MM.1S (cell line): ENCODE results near the gene SGPL1.

Experiments
- DNase-seq: peaks from one replicate; pipeline ENCODE4 v3.0.0-alpha.2; 2015
- H2AFZ ChIP-seq: fragments of 300-600 bp; sonication (generic); 2 replicates; pipeline ENCODE4 v1.6.0; 2016; ENCODE audit warnings: antibody characterized with exemption, low read length
- H3F3A ChIP-seq: fragments of 300-600 bp; sonication (generic); 2 replicates; pipeline ENCODE4 v1.6.1; 2016; ENCODE audit warnings: mild to moderate bottlenecking, antibody characterized with exemption, low read length, moderate library complexity, mixed read lengths; ENCODE audit not compliant: insufficient read depth
- H3K27ac ChIP-seq: fragments of 300-600 bp; sonication (generic); 2 replicates; pipeline ENCODE4 v1.5.1; 2016; ENCODE audit warnings: mild to moderate bottlenecking, low read length
- H3K27me3 ChIP-seq: fragments of 300-600 bp; sonication (generic); replicated peaks from 2 replicates; pipeline ENCODE4 v1.6.0; 2016; ENCODE audit warnings: low read length; ENCODE audit not compliant: insufficient read depth
- H3K36me3 ChIP-seq: fragments of 300-600 bp; sonication (generic); replicated peaks from 2 replicates; pipeline ENCODE4 v1.6.1; 2016; ENCODE audit warnings: mild to moderate bottlenecking, low read length, mixed read lengths; ENCODE audit not compliant: insufficient read depth
- H3K4me1 ChIP-seq: fragments of 300-600 bp; sonication (generic); 2 replicates; pipeline ENCODE4 v1.6.1; 2016; ENCODE audit warnings: low read length, mixed read lengths
- H3K4me2 ChIP-seq: fragments of 300-600 bp; sonication (generic); 2 replicates; pipeline ENCODE4 v1.6.0; 2016; ENCODE audit warnings: low read depth, low read length
- H3K4me3 ChIP-seq: fragments of 300-600 bp; sonication (generic); 2 replicates; pipeline ENCODE4 v1.5.1; 2016; ENCODE audit warnings: low read length, mixed read lengths
- H3K79me2 ChIP-seq: fragments of 300-600 bp; sonication (generic); 2 replicates; pipeline ENCODE4 v1.6.1; 2016; ENCODE audit warnings: mixed run types, low read length, mixed read lengths
- H3K9ac ChIP-seq: fragments of 300-600 bp; sonication (generic); 2 replicates; pipeline ENCODE4 v1.6.1; 2016; ENCODE audit warnings: low read length, mixed read lengths
- H3K9me2 ChIP-seq: fragments of 300-600 bp; sonication (generic); replicated peaks from 2 replicates; pipeline ENCODE4 v1.6.1; 2016; ENCODE audit warnings: mild to moderate bottlenecking, low read length, mixed read lengths; ENCODE audit not compliant: insufficient read depth
- H3K9me3 ChIP-seq: fragments of 300-600 bp; sonication (generic); replicated peaks from 2 replicates; pipeline ENCODE4 v1.6.1; 2016; ENCODE audit warnings: mild to moderate bottlenecking, low read length, mixed read lengths; ENCODE audit not compliant: insufficient read depth
- H4K20me1 ChIP-seq: fragments of 300-600 bp; sonication (generic); 2 replicates; pipeline ENCODE4 v1.6.1; 2016; ENCODE audit warnings: mild to moderate bottlenecking, low read length, moderate library complexity, mixed read lengths; ENCODE audit not compliant: insufficient read depth
- CTCF ChIP-seq: fragments of 300-600 bp; sonication (generic); IDR thresholded peaks from 2 replicates; pipeline ENCODE4 v1.5.1; 2016; ENCODE audit warnings: antibody characterized with exemption, low read length, mixed read lengths
- EZH2 ChIP-seq: fragments of 300-600 bp; sonication (generic); optimal IDR thresholded peaks from 2 replicates; pipeline ENCODE3; 2017; ENCODE audit warnings: low read depth, mild to moderate bottlenecking, antibody characterized with exemption, low read length, mixed read lengths
- EZH2phosphoT487 ChIP-seq: fragments of 300-600 bp; sonication (generic); IDR thresholded peaks from 2 replicates; pipeline ENCODE4 v1.6.1; 2018; ENCODE audit warnings: antibody characterized with exemption, low read length

The SGPL1 gene

GRCh38 chr10:70801854-70802253 is 13.9 kb upstream of the SGPL1 start:
- Histone ChIP-seq H3F3A (no peaks in the 10 kb centered on the region), H2AFZ (no peak overlapping the region), H3K9ac (no peak overlapping the region), H3K79me2 (no peaks in the 10 kb centered on the region), H3K36me3 (no peaks in the 10 kb centered on the region), H3K4me1 (no peaks in the 10 kb centered on the region), H3K4me2 (no peak overlapping the region), H4K20me1 (no peaks in the 10 kb centered on the region), H3K4me3 (no peak overlapping the region), H3K27ac (no peak overlapping the region), H3K9me3 (no peaks in the 10 kb centered on the region), H3K9me2 (no peaks in the 10 kb centered on the region), H3K27me3 (no peaks in the 10 kb centered on the region)
- no peak for DNase-seq
- TF ChIP-seq EZH2phosphoT487 (no peak), CTCF (no peak)

- no peak overlapping the region for H3K4me2 ChIP-seq
- TF ChIP-seq EZH2phosphoT487 (no peak), EZH2 (no peak), CTCF (no peak)
- no peaks in the 10 kb centered on the region for H4K20me1 ChIP-seq
- no peaks in the 10 kb centered on the region for H3K9me3 ChIP-seq
- H3K36me3 ChIP-seq = no peaks in the 10 kb centered on the region
- DNase-seq = no peak
- no peaks in the 10 kb centered on the region for H3F3A ChIP-seq
- no peaks in the 10 kb centered on the region for H3K4me1 ChIP-seq
- H3K9me2 ChIP-seq = no peaks in the 10 kb centered on the region
- H3K4me3 ChIP-seq = no peak overlapping the region
- no peaks in the 10 kb centered on the region for H3K79me2 ChIP-seq
- H3K9ac ChIP-seq = no peak overlapping the region
- no peaks in the 10 kb centered on the region for H3K27me3 ChIP-seq
- no peak overlapping the region for H3K27ac ChIP-seq
- H2AFZ ChIP-seq = no peak overlapping the region
Measured at GRCh38 chr10:70803775-70804420, 11.8 kb upstream of the SGPL1 start.

- Histone ChIP-seq H3K79me2 (no peaks in the 10 kb centered on the region), H3K9me3 (no peaks in the 10 kb centered on the region), H3K9ac (no peak overlapping the region), H3K4me2 (no peak overlapping the region), H4K20me1 (no peaks in the 10 kb centered on the region), H3K27ac (no peak overlapping the region), H2AFZ (no peak overlapping the region), H3K9me2 (no peaks in the 10 kb centered on the region), H3K4me1 (no peaks in the 10 kb centered on the region), H3K27me3 (no peaks in the 10 kb centered on the region), H3F3A (no peaks in the 10 kb centered on the region), H3K4me3 (no peak overlapping the region), H3K36me3 (no peaks in the 10 kb centered on the region)
- no peak for DNase-seq
- TF ChIP-seq EZH2 (no peak), CTCF (no peak)
Measured at GRCh38 chr10:70804421-70804808, 11.3 kb upstream of the SGPL1 start.
